SU-DHL-6 (cell line): ENCODE measurements around the gene FBXO47.

Experiments used
- H2AFZ ChIP-seq: fragments of 200-600 bp; sonication (generic); 2 replicates; pipeline ENCODE4 v1.6.1; 2014; ENCODE audit warnings: low read depth, mild to moderate bottlenecking, moderate library complexity, mixed read lengths, antibody characterized with exemption, low read length; ENCODE audit not compliant: severe bottlenecking
- H3F3A ChIP-seq: fragments of 200-600 bp; shearing (Covaris generic); 2 replicates; pipeline ENCODE4 v1.6.0; 2016; ENCODE audit warnings: antibody characterized with exemption, mild to moderate bottlenecking; ENCODE audit not compliant: insufficient read depth
- H3K27ac ChIP-seq: fragments of 200-600 bp; sonication (generic); 2 replicates; pipeline ENCODE4 v1.5.1; 2016; ENCODE audit warnings: low read depth, mild to moderate bottlenecking, low read length, moderate library complexity, mixed read lengths
- H3K27me3 ChIP-seq: fragments of 200-600 bp; sonication (generic), shearing (Covaris generic); 2 replicates; pipeline ENCODE4 v1.6.0; 2014; ENCODE audit warnings: mild to moderate bottlenecking, low read length
- H3K36me3 ChIP-seq: fragments of 200-600 bp; sonication (generic); 2 replicates; pipeline ENCODE4 v1.6.1; 2014; ENCODE audit warnings: mild to moderate bottlenecking, low read length, mixed read lengths
- H3K4me2 ChIP-seq: fragments of 300-600, 200-600 bp; shearing (Covaris generic), sonication (generic); 2 replicates; pipeline ENCODE4 v1.6.0; 2014; ENCODE audit warnings: low read length, low read depth, mild to moderate bottlenecking; ENCODE audit not compliant: poor library complexity, severe bottlenecking
- H3K4me3 ChIP-seq: fragments of 200-600 bp; sonication (generic); 2 replicates; pipeline ENCODE4 v1.5.1; 2014; ENCODE audit warnings: antibody characterized with exemption, low read length, mild to moderate bottlenecking, mixed read lengths; ENCODE audit not compliant: insufficient read depth, poor library complexity, severe bottlenecking
- H3K79me2 ChIP-seq: fragments of 200-600 bp; sonication (generic); 2 replicates; pipeline ENCODE4 v1.6.1; 2014; ENCODE audit warnings: mild to moderate bottlenecking, low read length, moderate library complexity; ENCODE audit not compliant: insufficient read depth
- H3K9ac ChIP-seq: fragments of 200-600 bp; sonication (generic); 2 replicates; pipeline ENCODE4 v1.7.0; 2014; ENCODE audit warnings: mild to moderate bottlenecking, low read length
- H3K9me2 ChIP-seq: fragments of 200-600 bp; sonication (generic); replicated peaks from 2 replicates; pipeline ENCODE4 v1.6.1; 2014; ENCODE audit warnings: low read length; ENCODE audit not compliant: insufficient read depth
- H3K9me3 ChIP-seq: fragments of 200-600 bp; sonication (generic); 2 replicates; pipeline ENCODE4 v1.6.1; 2014; ENCODE audit warnings: low read length, mixed read lengths; ENCODE audit not compliant: insufficient read depth
- H4K20me1 ChIP-seq: fragments of 200-600 bp; sonication (generic); 2 replicates; pipeline ENCODE4 v1.6.1; 2014; ENCODE audit warnings: low read depth, mild to moderate bottlenecking, antibody characterized with exemption, low read length, moderate library complexity, mixed read lengths
- CTCF ChIP-seq: fragments of 200-600 bp; sonication (generic); IDR thresholded peaks from one replicate; pipeline ENCODE4 v1.5.1; 2017; ENCODE audit warnings: antibody characterized with exemption, mild to moderate bottlenecking, low read length, moderate library complexity; ENCODE audit not compliant: insufficient read depth, poor library complexity, severe bottlenecking
- EZH2phosphoT487 ChIP-seq: fragments of 200-600 bp; sonication (generic), shearing (Covaris generic); conservative IDR thresholded peaks from 2 replicates; pipeline ENCODE4 v1.6.1; 2018; ENCODE audit warnings: mild to moderate bottlenecking, antibody characterized with exemption, low read length, moderate library complexity, mixed read lengths

Gene FBXO47

GRCh38 chr17:38899421-38899820 is 67.8 kb downstream of the FBXO47 start:
- Histone ChIP-seq H3K9me3 (no peaks in the 10 kb centered on the region), H3K9ac (peak overlapping the region; percentile 66), H2AFZ (no peak overlapping the region), H3K27me3 (no peaks in the 10 kb centered on the region), H3K27ac (peak overlapping the region; percentile 91), H4K20me1 (no peaks in the 10 kb centered on the region), H3K9me2 (no peaks in the 10 kb centered on the region), H3K4me2 (peak overlapping the region; percentile 61), H3K79me2 (peaks cover 7% of the 10 kb centered on the region; the same call in 1 of the 2 replicates), H3K4me3 (no peak overlapping the region), H3F3A (peaks cover 8% of the 10 kb centered on the region; the same call in 1 of the 2 replicates), H3K36me3 (peaks cover 7% of the 10 kb centered on the region; the same call in 1 of the 2 replicates)
- TF ChIP-seq CTCF (no peak), EZH2phosphoT487 (no peak)

- peak overlapping the region; percentile 91 for H3K27ac ChIP-seq
- peaks cover 4% of the 10 kb centered on the region; the same call in 1 of the 2 replicates for H3K36me3 ChIP-seq
- H3K9me2 ChIP-seq: no peaks in the 10 kb centered on the region
- peak overlapping the region; percentile 61 for H3K4me2 ChIP-seq
- H3K27me3 ChIP-seq: no peaks in the 10 kb centered on the region
- H3F3A ChIP-seq: peaks cover 8% of the 10 kb centered on the region; the same call in 1 of the 2 replicates
- peak overlapping the region; percentile 66 for H3K9ac ChIP-seq
- peaks cover 6% of the 10 kb centered on the region; the same call in 1 of the 2 replicates for H3K79me2 ChIP-seq
- H4K20me1 ChIP-seq: no peaks in the 10 kb centered on the region
- peak overlapping the region; percentile 12 for H2AFZ ChIP-seq
- no peaks in the 10 kb centered on the region for H3K9me3 ChIP-seq
- peak overlapping the region; percentile 31 for H3K4me3 ChIP-seq
- TF ChIP-seq CTCF (no peak), EZH2phosphoT487 (no peak)
Measured at GRCh38 chr17:38898812-38899348, 68.3 kb downstream of the FBXO47 start.

- peaks cover 5% of the 10 kb centered on the region; the same call in 1 of the 2 replicates for H3K79me2 ChIP-seq
- H2AFZ ChIP-seq: peak overlapping the region; percentile 12
- TF ChIP-seq CTCF (no peak), EZH2phosphoT487 (no peak)
- peak overlapping the region; percentile 91 for H3K27ac ChIP-seq
- no peaks in the 10 kb centered on the region for H3K27me3 ChIP-seq
- no peaks in the 10 kb centered on the region for H4K20me1 ChIP-seq
- H3K4me3 ChIP-seq: peak overlapping the region; percentile 31
- peaks cover 8% of the 10 kb centered on the region; the same call in 1 of the 2 replicates for H3F3A ChIP-seq
- no peaks in the 10 kb centered on the region for H3K9me3 ChIP-seq
- peak overlapping the region; percentile 66 for H3K9ac ChIP-seq
- H3K4me2 ChIP-seq: peak overlapping the region; percentile 61
- H3K36me3 ChIP-seq: no peaks in the 10 kb centered on the region
- H3K9me2 ChIP-seq: no peaks in the 10 kb centered on the region
Measured at GRCh38 chr17:38898291-38898679, 68.9 kb downstream of the FBXO47 start.
